ENCODE results near the gene MED12L.

MED12L gene

DNA sequence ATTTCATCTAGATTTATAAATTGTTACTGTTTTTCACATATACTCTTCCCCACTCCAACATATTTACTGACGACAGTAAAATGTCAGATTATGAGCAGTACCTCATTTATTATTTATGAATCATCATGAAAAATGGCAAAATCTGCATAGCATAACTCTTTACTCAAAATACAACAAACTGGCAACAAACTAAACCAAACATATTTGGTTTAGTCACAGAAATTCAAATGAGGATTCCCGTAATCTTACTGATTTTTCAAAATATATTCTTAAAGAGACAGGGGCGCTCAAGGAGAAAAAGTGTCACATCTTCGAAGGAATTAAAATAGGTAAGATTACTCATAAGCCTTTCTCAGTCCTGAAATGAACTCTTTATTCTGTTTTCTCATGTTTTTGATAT is 234.2 kb downstream of the MED12L start:
- H3K4me3 ChIP-seq (replicated peaks; ENCODE audit: low read depth, low read length): no peak overlapping the region
- no peak for TF ChIP-seq CTCF (IDR thresholded peaks at IDR 0.05; ENCODE audit: low read depth, low read length, missing control alignments)
- no peak for DNase-seq (ENCODE audit: extremely low read depth, low read depth)

- TF ChIP-seq CTCF (IDR thresholded peaks at IDR 0.05; ENCODE audit: low read depth, low read length, missing control alignments): no peak
- no peak for DNase-seq (ENCODE audit: extremely low read depth, low read depth)
- H3K4me3 ChIP-seq (replicated peaks; ENCODE audit: low read depth, low read length): no peak overlapping the region
These were observed 234.7 kb downstream of the MED12L start for GRCh38 chr3:151320131-151320530.

- no peak overlapping the region for H3K4me3 ChIP-seq (replicated peaks; ENCODE audit: low read depth, low read length)
- no peak for TF ChIP-seq CTCF (IDR thresholded peaks at IDR 0.05; ENCODE audit: low read depth, low read length, missing control alignments)
- DNase-seq (ENCODE audit: extremely low read depth, low read depth): no peak
These were observed 236.1 kb downstream of the MED12L start for GRCh38 chr3:151321526-151321925.

- no peak for TF ChIP-seq CTCF (IDR thresholded peaks at IDR 0.05; ENCODE audit: low read depth, low read length, missing control alignments)
- DNase-seq (ENCODE audit: extremely low read depth, low read depth): no peak
These were observed 237.0 kb downstream of the MED12L start for GRCh38 chr3:151322511-151322910.

GRCh38 chr3:151327571-151328198 is 242.2 kb downstream of the MED12L start:
- H3K4me3 ChIP-seq (replicated peaks; ENCODE audit: low read depth, low read length): no peak overlapping the region
- TF ChIP-seq CTCF (IDR thresholded peaks at IDR 0.05; ENCODE audit: low read depth, low read length, missing control alignments): no peak
- DNase-seq (ENCODE audit: extremely low read depth, low read depth): no peak

More at GRCh38 chr3:151322511-151322910, 237.0 kb downstream of the MED12L start:
- H3K4me3 ChIP-seq (replicated peaks; ENCODE audit: low read depth, low read length): no peak overlapping the region

- DNase-seq (ENCODE audit: extremely low read depth, low read depth): no peak
These were observed 243.0 kb downstream of the MED12L start for GRCh38 chr3:151328298-151328995.

More at GRCh38 chr3:151328298-151328995, 243.0 kb downstream of the MED12L start:
- H3K4me3 ChIP-seq (replicated peaks; ENCODE audit: low read depth, low read length): no peak overlapping the region
- TF ChIP-seq CTCF (IDR thresholded peaks at IDR 0.05; ENCODE audit: low read depth, low read length, missing control alignments): no peak
